HG03280 (cell line): Measurements from ENCODE around the gene PPM1H.

Source experiments
- ATAC-seq: cut with Tn5 transposase; IDR thresholded peaks from one replicate; pipeline ENCODE4 v1.9.1; 2021; ENCODE audit warnings: mild to moderate bottlenecking, moderate library complexity; ENCODE audit not compliant: unreplicated experiment

The PPM1H gene

DNA sequence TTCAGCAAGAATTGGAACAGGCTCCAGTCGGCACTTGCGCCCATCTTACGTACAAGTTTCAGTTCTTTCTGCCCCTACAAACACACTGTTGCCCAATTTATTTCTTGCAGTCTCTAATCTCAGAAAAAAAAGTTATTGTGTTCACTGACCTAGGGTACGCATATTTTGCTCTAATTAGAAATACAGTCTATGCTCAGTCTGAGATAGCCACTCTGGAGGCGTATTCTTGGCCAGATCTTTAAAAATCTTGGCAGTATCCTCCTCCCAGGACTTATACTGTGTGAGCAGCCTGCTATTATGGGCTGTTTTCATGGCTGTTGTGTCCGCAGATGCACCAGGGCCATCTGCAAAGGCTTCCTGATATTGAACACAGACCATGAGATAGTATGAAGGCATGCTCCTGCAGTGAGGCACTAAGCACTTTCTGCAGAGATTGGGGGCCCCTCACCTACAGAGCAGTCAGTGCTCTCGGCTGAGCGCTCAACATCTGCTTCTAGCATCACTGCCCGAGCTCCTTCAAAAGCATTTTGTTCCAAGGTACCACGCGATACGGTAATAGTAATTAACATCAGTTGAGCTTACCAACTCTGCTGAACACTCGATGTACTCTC, 57.9 kb downstream of the PPM1H start:
- no peak for ATAC-seq

DNA sequence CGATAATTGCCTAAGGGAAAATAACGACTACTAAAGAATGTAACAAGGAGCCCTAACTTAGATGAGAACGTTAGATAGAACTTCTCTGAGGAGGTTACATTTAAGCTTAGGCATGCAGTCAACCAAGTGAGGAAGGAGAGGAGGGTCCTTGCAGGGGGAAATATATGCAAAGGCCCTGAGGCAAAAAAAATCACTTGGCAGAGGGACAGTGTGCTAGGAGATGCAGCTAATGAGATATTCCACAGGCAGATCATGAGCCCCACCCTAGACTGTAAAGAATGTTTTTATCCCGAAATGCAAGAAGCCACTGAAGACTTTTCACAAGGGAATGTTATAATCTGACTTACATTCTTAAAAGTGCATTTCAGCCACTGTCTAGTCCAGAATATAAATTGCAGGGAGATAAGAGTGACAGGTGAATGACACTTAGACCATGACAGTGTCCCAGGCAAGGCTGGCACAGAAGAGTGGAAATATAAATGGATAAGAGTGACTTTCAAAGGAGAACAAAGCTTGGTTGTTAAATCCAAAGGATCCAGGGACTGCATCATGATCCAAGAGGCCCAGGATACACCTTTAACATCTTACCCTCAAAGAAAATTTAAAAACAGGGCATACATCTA, 61.0 kb downstream of the PPM1H start:
- ATAC-seq = no peak

DNA sequence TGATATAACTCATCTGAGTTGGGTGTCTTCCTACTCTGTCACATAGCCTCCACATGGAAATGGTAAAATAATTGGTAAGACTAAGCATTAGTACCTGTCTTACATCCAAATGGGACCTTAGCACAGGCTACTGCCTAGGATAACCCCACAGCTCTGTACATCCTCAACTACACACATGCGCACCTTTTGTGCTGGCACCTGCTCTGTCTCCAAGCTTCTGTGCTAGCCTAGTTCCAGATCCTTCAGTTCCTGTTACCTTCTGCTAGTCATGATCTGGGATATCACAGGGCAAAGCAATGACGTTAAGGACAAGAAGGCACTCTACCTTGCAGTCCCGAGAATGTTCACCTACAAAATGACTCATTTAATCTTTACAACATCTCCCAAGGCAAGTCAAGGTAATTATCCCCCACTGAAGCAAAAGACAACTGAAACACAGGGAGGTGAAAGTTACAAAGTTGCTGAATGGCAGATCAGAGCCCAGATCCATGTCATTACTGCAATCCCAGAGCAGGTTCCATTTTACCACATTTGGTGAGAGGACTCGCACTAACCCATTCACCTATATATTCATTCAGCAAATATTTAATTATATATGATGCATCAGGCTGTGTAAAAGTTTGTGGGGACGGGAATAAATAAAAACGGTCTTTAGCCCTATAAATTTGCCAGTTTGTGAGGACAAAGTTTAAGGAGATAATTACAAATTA, 61.7 kb downstream of the PPM1H start:
- no peak for ATAC-seq

DNA sequence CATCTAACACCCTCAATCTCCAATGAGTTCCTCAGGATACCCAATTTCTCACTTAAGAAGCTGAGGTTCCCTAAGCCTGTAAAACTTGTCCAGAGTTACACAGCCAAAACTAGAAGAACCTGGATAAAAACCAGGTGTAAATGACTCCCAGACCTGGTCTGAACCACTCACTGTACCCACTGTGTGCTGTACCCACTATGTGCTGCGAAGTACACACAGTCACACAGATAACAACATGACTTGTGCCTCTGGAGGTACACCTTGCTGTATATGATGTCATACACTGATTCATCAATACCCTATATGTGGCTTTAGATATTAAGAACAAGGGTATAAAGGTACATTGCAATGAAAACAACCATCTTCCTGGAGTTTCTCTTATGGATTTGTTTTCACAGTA, 66.1 kb downstream of the PPM1H start:
- ATAC-seq = no peak

DNA sequence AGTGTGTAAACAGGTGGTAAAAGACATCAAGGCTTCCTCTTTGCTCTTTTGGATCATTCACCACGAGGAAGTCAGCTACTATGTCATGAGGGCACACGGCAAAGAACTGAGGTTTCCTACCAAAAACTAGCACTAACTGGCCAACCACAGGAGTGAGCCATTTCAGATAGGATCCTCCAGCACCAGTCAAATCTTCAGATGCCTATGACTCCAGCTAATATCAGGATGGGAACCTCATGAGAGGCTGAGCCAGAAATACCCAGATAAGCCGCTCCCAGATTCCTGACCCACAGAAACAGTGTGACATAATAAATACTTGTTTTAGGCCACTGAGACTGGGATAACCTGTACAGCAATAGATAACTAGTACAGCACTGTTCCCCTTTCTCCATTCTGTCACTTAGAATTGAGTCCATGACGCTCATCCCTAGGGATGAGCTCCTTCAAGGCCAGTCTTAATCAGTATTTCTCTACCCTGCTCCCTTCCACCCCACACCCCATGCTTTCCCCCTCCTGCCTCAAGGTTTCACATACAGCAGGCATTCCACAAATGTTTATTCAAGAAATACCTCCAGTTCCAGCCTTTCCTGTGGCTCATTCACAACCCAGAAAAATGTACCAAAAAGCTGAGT, 68.4 kb downstream of the PPM1H start:
- no peak for ATAC-seq

DNA sequence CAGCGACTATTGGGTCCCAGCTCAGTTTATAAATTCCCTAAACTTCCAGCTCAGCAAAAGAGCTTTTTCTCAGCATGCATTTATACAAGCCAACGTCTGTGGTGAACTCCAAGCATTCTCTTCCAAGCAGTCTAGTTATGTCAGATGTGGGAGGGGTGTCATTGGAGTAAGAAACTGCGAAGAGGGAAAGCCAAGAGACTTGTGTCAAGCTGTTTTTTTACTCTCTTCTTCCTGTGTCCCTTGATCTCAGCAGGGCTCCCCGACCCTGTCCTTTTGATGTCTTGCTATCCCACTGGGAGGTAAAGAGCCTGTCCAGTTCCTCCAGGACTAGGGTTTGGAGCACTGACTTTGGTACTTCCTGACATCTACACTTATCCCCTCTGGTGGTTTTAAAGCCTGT, 69.0 kb downstream of the PPM1H start:
- no peak for ATAC-seq

DNA sequence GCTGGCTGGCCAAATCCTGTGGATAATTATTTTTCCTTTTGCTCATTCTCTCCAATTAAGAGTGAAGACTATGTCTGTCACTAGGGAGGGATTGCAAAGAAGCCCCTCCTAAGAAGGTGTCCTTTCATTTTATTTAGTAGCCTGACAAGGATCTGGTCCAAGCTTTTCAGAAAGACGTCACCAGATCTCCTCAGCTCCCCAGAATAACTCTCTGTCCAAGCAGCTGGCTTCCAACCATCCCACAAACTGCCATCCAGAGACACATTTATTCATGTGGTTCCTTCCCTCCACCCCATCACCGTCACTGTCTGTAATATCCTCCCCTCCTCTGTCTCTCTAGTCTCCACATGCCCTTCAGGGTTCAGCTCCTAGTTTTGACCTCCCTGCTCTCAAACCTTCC, 69.9 kb downstream of the PPM1H start:
- no peak for ATAC-seq

DNA sequence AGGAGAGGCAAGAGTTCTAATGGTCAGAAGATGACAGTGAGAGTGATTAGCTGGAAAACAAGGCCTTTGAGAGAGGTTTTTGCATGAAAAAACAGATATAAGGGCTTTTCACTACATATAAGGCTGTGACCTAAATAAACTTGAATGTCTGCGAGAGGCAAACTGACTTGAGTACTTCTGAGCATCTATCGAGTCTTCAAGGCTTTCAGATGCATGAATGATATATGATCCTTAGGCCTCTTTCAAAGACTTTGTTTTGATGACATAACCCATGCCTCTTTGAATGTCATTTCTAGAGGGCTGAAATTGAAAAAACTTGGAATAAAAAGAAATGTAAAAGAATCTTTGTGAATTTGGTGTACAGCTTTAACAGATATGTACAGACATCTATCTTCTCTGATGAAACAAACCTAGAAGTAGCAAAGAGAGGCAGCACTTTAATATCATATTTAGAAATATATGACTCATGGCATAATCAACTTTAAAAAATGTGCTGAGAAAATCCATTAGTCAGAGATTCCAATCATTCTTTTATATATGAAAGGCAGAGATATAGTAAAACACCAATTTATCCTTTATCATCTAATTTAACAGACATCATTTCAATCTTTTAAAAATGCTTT, 72.6 kb downstream of the PPM1H start:
- ATAC-seq = no peak

DNA sequence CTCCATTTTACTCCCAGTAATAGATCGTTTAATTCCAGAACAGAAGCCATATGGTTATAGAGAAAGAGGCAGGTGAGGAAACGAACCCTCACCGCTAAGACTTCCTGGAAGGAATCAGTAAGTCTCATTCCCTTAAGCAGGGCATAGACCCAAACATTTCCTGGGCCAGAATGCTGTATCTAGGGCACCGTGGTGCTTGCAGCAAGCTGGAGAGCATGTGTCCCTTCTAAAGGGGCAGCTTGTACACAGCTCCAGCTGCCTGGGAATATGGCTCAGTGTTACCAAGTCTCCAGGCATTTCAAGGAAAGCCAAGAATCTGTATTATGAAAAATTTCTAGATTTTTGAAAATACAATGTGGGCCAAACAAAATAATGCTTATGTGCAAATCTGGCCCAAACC, 73.4 kb downstream of the PPM1H start:
- ATAC-seq = no peak

DNA sequence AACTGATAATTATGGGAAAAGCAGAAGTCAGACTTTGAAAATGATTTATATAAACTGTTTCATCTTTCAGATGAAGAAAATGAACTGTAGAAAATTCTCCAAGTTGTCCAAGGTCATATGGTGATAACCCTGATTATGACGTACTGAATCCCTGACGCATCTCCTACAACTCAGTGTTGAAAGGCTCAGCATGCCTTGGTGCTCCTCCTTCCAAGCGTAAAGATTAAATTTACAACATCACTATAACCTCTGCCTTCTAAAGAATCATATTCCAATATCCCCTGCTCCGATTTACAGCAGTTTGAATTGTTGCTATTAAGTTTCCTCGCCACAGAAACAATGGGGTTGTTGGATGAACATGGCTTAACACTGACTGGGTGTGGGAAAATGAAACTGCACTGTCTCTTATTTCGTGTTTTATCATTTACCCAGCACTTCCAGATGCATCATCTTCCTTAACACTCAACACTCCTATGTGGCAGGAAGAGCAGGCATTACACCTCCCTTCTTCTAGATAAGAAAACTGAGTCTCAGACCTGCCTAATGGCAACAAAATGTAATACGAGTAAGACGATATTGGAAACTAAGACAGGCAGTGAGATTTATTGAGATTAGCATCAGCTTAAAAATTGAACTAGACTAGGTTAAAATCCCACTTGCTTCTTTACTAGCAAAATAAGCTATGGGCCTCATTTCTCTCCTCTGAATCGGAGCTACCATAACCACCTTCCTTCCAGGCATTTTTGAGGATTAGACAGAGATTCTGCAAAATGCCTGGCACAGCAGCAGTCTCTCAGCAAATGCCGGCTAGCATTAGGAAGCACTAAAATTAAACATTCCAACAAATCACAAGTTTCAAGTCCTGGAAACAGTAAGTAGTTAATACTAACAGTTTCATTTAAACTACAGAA, 74.2 kb downstream of the PPM1H start:
- no peak for ATAC-seq

DNA sequence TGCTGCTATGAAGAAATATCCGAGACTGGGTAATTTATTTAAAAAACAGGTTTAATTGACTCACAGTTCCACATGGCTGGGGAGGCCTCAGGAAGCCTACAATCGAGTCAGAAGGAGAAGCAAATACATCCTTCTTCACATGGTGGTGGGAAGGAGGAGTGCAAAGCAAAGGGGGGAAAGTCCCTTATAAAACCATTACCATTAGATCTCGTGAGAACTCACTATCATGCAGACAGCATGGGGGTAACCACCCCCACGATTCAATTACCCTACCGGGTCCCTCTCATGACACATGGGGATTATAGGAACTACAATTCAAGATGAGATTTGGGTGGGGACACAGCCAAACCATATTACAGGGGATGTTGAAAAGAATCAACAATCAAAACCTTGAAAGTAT, 74.9 kb downstream of the PPM1H start:
- no peak for ATAC-seq

DNA sequence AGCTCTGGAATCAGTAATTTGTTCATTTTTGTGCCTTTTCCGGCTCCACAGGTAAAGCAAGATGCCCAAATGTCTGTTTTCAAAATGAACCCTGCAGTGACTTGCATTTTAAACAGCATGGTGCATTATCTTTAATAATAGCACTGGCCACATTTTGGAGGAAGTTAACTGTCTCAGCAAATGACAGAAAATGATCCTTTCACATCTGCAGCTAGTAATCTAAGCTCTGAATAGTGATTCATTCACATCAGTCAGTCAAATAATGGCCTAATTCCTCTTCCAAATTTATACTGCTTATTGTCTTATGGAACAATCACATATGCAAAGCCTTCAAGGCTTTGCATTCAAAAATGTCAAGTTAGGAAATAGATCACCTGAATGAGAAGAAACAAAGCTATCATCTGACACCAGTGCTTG, 75.6 kb downstream of the PPM1H start:
- no peak for ATAC-seq

DNA sequence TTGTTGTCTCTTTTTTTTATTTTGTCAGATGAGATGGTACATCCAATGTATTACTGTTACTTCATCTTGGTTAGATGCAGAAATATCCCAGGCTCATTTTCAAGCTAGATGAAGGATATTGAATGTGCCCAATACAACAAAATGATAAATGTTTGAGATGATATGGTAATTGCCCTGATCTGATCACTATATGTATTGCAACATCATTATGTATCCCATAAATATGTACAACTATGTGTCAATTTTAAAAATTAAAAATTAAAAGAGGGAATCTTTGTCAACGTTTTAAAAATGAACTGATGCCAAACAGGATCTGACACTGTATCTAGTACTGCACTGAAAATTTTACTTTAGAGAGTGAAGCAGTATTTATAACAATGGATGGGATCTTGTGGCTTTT, 78.5 kb downstream of the PPM1H start:
- no peak for ATAC-seq

DNA sequence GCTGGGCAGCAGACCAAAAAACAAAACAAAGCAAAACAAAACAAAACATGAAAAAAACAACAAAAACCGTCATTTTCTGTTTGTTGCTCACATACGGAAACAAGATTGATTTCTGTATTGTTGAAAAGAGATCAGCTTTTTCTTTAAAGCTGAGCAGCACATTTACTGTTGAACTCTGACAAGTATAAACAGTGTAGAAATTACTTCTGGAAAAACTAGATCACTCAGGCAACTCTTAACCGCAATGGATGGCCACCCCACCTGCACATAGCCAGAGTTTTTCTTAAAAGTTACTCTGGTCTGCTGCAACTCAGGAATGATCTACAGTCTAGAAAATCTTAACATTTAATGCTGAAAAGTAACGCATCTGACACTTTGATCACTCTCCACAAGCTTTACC, 80.9 kb downstream of the PPM1H start:
- ATAC-seq = no peak

DNA sequence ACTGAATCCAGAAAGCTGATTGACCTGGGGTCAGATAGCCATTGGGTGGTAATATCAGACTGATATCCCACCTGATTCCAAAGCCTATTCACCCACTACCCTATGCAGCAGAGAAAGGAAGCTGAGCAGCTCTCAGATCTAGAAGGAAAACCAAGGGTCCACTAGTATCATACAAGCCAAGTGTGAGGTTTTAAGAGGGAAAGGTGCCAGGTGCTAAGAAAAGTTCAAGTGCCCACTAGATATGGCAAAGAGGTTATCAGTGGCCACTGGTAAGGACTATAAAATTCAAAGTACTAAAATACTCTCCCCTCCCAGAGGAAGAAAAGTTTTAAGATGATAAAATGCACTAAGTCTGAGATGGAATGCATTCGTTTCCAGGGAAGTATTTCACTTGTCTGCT, 85.6 kb downstream of the PPM1H start:
- ATAC-seq = no peak

DNA sequence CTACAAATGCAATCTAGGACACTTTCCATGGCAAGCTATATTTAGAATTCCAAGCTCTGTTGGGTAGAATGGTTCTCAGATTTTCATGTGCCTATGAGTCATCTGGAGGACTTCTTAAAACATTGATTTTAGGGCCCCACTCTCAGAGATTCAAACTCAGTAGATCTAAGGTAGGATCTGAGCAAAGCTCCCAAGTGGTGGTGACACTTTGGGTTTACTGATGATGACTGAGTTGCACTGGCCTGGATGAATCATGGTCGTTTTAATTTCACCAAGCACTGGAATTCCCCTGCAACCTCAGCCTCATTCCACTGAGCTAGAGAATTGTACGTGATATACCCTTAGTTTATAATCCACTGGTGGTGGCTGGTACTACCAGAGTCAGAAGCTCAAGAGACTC, 86.5 kb downstream of the PPM1H start:
- ATAC-seq = no peak

DNA sequence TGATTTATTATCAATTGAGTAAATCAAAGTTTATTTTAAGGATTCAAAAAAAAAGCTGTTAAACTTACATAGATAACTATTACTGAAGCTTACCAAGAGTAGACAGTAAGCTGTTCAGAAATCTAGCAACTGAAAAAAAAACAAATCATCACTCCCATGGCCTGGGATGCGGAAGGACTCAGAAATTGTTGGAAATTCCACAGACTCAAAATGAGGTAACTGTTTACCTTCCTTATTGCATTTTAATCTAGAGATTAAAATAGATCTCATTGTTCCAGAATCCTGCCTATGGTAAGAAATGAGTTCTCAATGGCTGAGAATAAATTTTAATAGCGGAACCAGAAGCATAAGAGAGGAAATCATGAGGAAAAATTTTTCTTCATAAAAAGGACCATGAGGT, 87.2 kb downstream of the PPM1H start:
- no peak for ATAC-seq

DNA sequence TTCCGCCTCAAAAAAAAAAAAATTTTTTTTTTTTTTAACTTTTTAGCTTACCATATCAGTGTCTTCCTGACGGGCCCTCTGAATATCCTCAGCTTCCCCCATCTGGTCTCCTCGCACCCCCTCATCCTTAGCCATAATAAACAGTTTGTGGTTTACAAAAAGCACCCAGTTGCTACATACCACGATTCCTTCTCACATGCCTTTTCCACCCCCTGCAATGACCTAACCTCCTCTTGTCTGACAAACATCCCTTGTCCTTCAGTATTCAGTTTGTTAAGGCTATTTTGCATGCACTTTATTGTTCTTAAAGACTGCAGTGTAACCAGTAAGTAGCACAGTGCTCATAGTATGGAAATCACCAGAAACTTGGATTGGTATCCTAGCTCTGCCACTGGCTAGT, 88.5 kb downstream of the PPM1H start:
- no peak for ATAC-seq

DNA sequence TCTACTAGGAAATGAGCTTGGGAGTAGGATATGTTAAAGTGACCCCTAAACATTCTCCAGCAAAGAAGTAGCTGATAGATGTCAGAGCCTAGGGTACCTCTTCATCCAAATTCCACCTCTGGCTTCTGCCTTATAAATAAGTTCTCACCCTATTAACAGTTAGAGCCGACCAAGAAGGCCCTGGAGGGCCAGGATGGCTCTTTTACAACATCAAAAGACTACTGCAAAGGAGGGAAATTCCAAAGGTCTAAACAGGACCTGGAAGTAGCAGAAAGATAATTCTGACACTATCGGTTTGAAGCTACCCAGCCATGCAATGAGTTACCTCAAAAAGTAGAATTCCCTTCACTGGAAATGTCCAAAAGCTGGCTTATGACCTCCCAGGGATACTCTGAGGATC, 90.0 kb downstream of the PPM1H start:
- ATAC-seq = no peak

DNA sequence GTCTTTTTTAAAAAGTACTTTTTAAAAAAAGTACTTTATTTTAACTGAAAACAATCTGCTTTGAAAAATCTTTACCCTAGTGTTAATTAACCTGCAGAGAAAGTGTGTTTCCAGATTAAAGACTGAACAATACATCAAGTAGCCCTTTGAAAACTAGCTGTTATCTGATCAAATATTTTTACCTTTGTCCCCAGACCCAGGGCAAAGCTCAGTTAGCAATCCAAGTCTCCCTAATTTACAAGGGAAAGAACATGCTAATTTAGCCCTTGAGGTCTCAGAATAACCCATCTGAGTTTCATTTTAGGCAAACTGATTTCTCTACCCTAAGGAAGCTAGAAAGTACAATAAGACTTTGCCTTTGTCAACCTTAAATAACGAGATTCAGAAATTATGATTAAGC, 91.2 kb downstream of the PPM1H start:
- no peak for ATAC-seq

DNA sequence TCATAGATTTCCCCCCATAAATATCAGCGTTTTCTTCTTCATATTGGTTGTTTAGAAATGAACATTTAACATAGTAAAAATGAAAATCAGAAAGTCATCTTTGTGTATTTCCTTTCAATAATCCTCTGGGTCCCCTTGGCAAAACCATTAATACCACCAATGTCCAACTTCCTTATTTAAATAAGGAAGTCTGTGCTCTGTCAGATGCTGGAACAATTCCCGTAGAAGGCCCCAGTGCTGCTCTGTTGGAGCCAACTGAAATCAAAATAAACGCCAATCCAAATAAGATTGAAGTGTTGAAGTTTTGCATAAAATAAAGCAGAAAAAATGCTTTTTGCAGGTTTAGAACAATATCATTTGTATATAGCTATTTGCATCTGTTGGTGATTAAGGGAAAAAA, 93.1 kb downstream of the PPM1H start:
- no peak for ATAC-seq
